Erythroblast (primary cell): ENCODE measurements around the gene WDR90.

ENCODE experiments used
- DNase-seq, 2 experiments: peaks; one replicate each; lab custom pipeline; 2025; lab: John Stamatoyannopoulos, UW
- GATA1 ChIP-seq: IDR thresholded peaks from 2 replicates; pipeline ENCODE4 v1.6.1; 2011; ENCODE audit warnings: low read depth, mild to moderate bottlenecking, control low read depth, low read length, moderate library complexity
- POLR2A ChIP-seq: IDR thresholded peaks from 2 replicates; pipeline ENCODE4 v1.6.1; 2011; ENCODE audit warnings: mild to moderate bottlenecking, low read length

WDR90 gene

DNA sequence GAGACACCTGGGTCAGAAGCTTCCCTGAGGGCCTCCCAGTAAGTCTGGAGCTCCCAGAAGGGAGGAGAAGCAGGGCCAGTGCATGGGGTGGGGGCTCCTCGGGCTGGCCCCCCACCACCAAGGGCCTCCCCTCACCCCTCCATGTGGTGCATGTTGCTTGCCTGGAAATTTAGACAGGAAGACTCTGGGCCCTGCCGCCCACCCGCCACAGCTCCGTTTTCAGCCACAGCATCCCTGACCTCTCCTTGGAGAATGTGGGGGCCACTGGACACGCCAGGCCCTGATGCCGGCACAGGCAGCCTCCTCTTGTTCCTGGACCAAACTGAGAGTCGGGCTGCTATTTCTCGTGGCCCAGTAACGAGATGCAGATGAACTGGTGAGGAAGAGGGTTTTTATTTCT is 10.3 kb upstream of the WDR90 start:
- DNase-seq = no peak
- no peak for TF ChIP-seq GATA1
- TF ChIP-seq POLR2A = no peak

DNA sequence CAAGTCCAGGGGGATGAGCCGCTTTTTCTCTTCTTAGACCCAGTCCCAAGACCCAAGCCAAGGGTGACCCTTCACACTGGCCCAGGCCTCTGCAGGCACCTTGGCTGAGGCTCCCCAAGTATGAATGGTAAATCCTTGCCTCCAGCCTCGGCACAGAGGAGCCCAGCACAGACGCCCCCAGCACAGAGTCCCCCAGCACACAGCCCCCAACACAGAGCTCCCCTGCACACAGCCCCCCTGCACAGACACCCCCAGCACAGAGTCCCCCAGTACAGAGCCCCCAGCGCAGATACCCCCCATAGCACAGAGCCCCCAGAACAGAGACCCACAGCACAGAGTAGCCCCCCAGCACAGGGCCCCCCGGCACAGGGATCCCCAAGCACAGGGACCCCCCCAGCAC is 8.6 kb upstream of the WDR90 start:
- DNase-seq = no peak
- TF ChIP-seq POLR2A (no peak), GATA1 (no peak)

DNA sequence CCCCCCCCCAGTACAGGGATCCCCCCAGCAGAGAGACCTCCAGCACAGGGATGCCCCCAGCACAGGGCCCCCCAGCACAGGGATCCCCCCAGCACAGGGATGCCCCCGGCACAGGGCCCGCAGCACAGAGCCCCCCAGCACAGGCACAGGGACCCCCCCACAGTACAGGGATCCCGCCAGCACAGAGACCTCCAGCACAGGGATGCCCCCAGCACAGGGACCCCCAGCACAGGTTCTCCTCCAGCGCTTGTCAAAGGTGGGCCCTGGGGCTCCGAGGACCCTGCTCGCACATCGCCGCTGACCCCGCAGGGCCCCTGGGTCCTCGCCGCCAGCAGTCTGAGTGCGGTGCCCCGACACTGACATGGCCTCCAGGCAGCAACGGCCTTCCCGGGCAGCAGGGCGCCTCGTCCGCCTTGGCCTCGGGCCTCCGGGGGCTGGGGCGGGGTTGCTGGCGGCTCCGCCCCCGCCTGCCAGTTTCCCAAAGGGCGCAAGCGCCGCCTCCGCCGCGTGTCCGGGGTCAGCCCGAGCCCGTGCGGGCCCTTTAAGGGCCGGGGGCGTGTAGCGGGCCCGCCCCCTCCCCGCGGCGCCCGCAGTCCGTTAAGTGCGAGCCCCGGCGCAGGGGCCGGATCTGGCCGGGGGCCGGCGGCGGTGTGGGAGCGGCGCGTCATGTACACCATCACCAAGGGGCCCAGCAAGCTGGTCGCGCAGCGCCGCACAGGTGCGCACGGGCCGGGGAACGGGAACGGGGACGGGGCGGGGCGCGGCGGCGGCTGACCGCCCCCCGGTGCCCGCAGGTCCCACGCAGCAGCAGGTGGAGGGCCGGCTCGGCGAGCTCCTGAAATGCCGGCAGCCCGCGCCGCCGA is 7.6 kb upstream of the WDR90 start, which contains the start of gene MCRIP2:
Gene MCRIP2 (plus strand): TSS at position 503 of the 863 bp plus-strand sequence. CDS start 164 bp downstream, at position 667.
- DNase-seq = peak; percentile 87 to 88

DNA sequence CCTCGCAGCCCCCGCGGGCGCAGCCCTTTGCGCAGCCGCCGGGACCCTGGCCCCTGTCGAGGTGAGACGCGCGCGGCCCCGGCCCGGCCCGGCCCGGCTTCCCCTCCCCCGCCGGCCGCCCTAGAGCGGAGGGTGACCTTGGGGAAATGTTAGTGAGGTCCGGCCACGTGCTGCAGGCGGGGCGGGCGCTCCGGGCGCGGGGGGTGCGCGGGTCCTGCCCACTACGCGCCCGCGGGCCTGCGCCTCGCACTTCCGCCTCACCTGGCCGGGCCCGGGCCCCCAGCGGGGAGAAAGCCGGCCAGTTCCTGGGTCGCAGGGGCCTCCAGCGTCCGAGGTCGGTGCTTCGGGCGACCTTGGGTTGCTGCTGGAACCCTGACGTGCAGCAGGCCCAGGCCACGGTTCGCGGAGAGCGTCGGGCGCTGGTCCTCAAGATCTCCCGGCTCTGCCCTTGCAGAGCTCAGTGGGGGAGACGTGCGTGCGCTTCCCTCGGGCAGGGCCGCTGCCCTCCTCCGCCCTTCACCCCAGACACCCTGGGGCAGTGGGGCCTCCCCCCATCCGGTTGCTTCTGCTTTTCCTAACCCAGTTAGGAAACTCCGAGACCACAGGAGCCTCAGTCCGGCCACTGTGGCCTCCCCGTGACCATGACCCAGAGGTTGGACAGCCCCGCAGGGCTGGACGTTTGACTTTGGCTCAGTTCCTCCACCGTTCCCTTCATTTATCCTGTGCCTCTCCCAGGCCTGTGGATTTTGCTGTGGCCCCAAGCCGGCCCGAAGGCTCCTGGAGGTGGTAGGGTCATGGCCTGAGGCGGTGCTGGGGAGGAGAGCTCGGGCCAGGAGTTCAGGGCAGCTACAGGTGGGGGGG is 6.7 kb upstream of the WDR90 start:
- DNase-seq = peak; percentile 65 to 74
- TF ChIP-seq POLR2A (no peak), GATA1 (no peak)

More for the DNA sequence above, 7.6 kb upstream of the WDR90 start, which contains the start of gene MCRIP2:
- TF ChIP-seq GATA1 = no peak
- peak; percentile 64 for TF ChIP-seq POLR2A

DNA sequence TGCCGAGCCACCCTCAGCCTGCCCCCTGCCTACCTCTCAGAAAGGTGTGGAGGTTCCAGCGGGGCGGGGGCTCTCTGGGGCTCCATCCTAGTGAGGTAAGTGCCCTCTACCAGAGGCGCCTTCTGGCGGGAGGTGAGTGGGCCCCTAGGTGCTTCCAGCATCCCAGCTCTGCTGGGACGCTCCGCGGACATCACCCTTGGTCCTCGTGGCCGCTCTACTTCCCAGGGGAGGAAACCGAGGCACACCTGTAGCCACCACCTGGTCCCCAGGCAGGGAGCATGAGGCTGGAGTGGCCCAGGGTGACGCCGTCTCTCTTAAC is 6.2 kb upstream of the WDR90 start:
- DNase-seq = no peak
- TF ChIP-seq GATA1 (no peak), POLR2A (no peak)

DNA sequence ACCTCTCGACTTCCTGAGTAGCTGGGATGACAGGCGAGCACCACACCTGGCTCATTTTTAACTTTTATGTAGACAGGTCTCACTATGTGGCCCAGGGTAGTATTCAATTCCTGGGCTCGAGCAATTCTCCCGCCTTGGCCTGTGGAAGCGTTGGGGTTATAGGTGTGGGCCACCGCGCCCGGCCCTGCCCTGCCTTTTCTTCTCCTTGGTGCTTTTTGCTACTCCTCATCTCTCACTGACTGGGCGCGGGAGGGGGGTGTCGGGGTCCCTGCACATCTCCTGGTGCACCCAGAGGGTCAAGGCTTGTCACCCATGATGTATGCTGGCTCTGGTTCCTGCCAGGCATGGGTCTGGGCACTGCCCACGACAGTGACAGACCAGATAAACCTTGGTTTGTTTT is 4.6 kb upstream of the WDR90 start:
- DNase-seq = no peak
- no peak for TF ChIP-seq POLR2A
- TF ChIP-seq GATA1 = no peak

DNA sequence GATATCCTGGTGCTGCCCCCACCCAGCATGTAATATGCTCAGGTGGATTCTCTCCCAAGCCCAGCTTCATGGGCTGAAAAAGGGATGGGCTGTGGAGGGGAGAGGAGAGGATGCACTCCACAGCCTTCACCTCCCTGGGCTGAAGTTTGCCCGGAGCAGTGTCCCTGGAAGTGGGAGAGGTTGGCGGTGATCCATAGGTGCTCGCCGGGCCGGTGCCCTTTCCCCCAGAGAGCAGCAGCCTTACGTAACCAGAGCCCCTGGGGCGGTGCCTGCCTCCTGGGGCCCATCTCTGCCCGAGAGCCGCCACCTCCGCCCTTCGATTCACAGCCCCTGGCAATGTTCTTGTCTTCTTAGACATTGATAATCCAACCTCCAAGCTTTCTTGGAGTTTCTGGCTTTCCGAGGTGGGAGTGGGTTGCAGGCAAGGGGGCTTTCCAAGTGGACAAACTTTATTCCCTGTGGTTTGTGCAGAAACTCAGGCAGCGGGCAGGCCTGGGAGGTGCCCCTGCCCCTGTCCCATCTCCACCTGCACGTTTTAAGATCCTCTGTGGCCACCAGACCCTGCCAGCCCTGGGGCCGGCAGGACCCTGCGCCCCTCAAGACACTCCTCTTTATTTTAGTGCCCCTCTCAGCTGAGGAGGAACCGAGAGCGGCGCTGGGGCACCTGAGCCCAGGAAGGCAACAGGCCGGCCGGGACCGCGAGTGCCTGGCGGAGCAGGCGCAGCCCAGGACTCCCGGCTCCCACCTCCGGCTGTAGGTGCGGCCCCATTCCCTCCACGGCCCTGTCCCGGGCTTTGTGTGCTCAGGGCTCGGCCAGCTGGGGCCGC is 3.1 kb upstream of the WDR90 start:
- no peak for TF ChIP-seq POLR2A
- TF ChIP-seq GATA1 = no peak
- DNase-seq = no peak

DNA sequence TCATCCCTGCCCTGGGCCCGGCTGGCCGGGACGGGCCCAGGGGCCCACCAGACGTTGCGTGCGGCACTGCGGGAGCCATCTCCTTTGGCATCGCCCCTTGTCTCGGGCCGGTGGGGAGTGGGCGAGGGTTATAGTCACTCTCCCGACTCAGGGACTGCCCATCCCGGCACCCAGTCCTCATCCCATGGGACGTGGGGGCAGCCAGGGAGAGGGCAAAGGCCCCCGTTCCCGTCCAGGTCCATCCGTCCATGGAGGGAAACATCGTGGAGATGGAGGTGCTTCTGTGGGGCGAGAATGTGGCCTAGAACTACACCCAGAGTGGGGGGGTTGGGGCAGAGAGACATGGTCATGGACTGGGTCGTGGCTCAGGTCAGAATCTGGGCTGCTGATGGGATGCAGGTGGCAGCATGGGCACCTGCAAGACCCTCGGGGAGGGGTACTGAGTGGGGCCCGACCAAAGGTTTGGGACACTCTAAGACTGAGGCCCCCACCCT is 2.4 kb upstream of the WDR90 start:
- TF ChIP-seq GATA1 (no peak), POLR2A (no peak)
- no peak for DNase-seq

DNA sequence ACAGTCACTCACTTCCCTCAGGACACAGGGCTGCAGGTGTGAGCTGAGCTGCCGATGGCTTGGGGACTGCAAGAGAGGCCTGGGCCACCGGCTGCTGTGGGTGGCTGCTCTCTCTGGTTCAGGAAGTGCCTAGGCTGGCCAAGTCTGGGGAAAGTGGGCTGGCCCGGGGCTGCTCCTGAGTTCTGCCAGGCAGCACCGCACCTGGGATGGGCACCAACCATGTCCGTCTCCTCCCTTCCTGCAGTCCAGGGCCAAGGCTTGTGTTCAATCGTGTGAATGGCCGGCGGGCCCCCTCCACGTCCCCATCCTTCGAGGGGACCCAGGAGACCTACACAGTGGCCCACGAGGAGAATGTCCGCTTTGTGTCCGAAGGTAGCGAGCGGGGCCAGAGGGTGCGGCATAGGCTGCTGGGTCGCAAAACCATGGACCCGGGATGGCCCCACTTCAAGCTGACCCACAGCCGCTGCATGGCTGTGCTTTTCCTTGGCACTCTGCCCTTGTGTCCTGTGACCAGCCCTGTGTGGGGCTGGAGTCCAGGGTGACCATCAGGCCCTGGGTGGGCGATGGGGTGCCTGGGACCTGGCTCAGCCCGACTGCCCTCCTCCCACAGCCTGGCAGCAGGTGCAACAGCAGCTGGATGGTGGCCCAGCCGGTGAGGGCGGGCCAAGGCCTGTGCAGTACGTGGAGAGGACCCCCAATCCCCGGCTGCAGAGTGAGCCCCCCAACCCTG is 1.8 kb upstream of the WDR90 start:
- DNase-seq = no peak
- no peak for TF ChIP-seq POLR2A
- no peak for TF ChIP-seq GATA1

DNA sequence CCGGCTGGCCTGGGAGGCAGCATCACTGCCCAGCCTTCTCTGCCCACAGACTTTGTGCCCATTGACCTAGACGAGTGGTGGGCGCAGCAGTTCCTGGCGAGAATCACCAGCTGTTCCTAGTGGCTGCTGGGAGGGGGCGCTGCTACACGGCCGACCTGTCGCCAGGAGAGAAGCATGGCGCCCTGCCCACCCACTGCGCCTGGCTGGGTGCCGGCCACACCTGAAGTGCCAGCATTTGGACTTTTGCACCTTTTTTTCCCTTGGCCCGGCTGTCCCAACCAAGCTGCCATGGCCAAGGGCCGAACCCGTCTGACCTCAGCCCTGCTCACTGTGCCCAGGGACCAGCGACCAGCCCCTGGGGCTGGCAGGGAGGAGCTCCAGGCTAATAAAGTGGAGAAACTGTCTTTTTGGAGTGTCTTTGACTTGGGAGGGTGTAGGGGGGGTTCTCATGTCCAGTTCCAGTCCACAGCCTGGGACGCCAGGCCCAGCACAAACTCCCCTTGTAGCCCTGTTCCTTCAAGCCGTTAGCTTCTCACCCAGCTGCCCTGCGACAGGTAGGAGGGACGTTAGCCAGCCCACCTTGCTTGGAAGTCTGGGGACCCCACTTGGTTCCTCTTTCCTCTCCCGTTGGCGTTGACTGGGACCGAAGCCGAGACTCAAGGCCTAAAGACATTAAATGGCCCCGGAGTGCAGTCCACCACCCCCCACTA is 939 bp upstream of the WDR90 start:
- no peak for TF ChIP-seq GATA1
- TF ChIP-seq POLR2A = no peak
- peak; percentile 59 to 61 for DNase-seq

DNA sequence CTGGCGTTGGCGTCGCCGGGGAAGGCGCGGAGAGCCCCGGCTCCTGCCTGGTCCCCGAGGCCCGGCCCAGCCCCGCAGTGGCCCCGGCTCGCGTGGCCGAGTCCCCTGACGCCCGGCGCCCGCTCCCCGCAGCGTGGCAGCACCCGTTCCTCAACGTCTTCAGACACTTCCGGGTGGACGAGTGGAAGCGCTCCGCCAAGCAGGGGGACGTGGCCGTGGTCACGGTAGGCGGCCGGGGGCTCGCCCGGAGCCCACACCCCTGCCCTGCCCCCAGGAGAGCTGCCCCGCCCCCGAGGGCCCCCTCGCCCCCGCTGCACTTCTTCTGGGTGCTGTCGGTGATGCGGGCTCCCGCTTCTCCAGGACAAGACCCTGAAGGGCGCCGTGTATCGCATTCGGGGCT is 466 bp downstream of the WDR90 start:
- TF ChIP-seq POLR2A (no peak), GATA1 (no peak)
- DNase-seq = peak; percentile 45 to 50

DNA sequence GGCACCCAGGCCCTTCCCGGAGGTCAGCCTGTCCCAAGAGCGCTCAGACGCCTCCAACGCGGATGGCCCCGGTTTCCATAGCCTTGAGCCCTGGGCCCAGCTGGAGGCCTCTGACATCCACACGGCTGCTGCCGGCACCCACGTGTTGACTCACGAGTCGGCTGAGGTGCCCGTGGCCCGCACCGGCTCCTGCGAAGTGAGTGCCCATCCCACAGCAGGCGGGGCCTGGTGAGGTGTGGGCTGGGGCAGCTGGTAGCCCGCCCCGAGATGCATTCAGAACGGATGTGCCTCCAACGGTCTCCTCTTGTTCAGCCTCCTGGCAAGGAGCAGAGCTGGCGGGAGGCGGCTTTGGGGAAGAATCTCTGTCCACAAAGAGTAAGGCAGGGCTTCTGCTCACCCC is 2.7 kb downstream of the WDR90 start:
- no peak for DNase-seq
- TF ChIP-seq POLR2A (no peak), GATA1 (no peak)
